OCI-LY7 (cell line): ENCODE data around the gene PCDH12.

Experiments used
- EZH2phosphoT487 ChIP-seq: fragments of 200-600 bp; sonication (generic); IDR thresholded peaks from 2 replicates; pipeline ENCODE4 v1.6.1; 2018; ENCODE audit warnings: low read depth, borderline replicate concordance, mild to moderate bottlenecking, mixed run types, antibody characterized with exemption, low read length, moderate library complexity, mixed read lengths
- TF ChIP-seq, protein P1 (sequence below): fragments of 200-600 bp; sonication (generic); conservative IDR thresholded peaks from 2 replicates; pipeline ENCODE4 v1.5.1; 2014; ENCODE audit warnings: mild to moderate bottlenecking, antibody characterized with exemption, low read length, moderate library complexity, mixed read lengths

DNA sequence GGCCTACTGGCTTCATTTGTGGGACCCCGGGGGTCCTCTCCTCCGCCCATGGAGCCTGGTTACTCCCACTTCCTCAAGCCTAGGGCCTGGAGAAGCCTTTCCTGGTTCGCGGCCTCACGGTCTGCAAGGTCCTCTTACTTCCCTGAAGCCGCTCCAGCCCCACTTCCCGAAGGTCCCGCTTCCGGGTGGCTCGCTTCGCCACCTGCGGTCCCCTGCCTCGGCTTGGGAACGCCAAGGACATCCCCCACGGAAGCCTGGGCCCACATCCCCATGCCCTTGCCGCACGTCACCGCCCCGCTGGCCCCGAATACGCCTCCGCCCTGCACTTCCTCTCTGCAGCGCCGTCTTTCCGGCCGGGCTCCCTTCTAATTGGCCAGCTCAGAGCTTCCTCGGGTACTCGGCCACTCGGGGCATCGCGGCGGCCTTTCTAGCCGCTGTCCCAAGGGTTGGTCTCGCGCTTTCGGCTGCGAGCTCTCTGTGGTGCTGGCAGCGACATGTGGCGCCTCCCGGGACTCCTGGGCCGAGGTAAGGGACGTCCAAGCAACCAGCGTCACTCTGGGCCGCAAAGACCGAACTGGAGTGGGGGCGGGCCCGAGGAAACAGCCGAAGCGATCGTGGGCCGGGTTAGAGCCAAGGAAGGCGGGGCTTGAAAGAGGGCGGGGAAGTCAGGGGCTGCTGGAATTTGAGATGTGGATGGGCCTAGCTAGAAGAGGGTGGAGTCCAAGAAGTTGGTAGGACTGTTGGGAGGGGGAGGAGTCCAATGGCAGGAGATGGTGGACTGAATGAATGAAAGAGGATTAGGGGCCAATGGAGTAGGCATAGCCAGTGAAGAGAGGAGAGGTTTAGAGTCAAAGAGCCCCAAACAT, 34.3 kb downstream of the PCDH12 start, which contains the start of gene DELE1:
- TF ChIP-seq, protein P1, sequence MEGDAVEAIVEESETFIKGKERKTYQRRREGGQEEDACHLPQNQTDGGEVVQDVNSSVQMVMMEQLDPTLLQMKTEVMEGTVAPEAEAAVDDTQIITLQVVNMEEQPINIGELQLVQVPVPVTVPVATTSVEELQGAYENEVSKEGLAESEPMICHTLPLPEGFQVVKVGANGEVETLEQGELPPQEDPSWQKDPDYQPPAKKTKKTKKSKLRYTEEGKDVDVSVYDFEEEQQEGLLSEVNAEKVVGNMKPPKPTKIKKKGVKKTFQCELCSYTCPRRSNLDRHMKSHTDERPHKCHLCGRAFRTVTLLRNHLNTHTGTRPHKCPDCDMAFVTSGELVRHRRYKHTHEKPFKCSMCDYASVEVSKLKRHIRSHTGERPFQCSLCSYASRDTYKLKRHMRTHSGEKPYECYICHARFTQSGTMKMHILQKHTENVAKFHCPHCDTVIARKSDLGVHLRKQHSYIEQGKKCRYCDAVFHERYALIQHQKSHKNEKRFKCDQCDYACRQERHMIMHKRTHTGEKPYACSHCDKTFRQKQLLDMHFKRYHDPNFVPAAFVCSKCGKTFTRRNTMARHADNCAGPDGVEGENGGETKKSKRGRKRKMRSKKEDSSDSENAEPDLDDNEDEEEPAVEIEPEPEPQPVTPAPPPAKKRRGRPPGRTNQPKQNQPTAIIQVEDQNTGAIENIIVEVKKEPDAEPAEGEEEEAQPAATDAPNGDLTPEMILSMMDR = no peak
- no peak for TF ChIP-seq EZH2phosphoT487
